GM19467 (cell line): ENCODE results near the gene DHX30.
"Not testable (repeated sequence)": the region's sequence is repeated elsewhere in the genome, so short reads cannot be mapped to it uniquely, and the experiment has no call there.

Source experiments
- ATAC-seq: cut with Tn5 transposase; IDR thresholded peaks from one replicate; pipeline ENCODE4 v1.9.1; 2021; ENCODE audit warnings: mild to moderate bottlenecking, moderate library complexity; ENCODE audit not compliant: unreplicated experiment

DHX30 gene

DNA sequence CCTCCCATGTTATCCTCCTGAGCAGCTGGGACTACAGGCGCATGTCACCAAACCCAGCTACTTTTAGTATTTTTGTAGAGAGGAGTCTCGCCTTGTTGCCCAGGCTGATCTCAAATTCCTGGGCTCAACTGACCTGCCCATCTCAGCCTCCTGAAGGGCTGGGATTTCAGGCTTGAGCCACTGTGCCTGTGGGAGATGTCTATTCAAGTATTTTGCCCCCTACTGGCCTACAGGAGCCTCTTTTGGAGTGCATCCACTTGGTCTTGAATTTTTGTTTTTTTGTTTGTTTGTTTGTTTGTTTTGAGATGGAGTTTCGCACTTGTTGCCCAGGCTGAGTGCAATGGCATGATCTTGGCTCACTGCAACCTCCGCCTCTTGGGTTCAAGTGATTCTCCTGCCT is 3.2 kb upstream of the DHX30 start:
- ATAC-seq: no peak

DNA sequence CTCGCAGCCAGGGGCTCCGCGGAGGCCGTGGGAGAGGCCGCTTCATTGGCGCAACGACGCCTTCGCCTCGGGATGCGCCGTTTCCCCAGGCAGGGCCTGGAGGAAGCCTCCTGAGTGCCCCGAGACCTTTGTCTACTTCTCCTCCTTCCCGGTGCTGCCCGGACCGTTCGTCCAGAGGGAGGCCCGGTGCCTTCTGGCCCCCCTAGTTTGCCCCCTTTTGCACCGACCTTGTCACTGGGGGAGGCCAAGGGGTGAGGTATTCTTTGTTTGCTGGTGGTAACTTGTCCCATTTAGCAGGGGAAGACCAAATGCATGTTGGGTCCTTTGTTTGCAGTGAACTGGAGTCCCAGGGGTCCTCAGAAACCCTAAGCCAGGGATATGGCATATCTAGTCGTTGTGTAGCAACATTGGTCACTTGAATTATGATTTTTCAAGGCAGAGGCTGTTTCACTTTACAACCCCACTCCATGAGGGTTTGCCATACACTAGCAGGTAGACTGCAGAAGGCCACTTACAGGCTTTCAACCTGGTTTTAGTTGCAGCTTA is 615 bp downstream of the DHX30 start:
- no peak for ATAC-seq

DNA sequence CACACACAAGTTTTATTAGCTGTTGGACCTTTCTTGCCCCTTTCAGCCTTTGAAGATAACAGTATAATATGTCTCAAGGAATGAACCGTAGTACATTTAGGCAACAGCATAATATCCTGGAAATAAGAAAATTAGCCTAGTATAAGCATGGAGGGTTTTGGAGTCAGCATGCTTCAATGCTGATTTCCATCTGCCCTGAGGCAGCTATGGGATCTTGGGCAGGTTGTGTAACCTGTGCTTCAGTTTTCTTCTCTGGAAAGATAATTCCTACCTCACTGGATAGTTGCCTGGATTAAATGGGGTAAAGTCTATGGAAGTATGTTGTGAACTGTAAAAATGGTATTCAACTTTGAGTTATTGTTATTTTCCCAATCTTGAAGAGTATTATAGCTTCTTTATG is 1.6 kb downstream of the DHX30 start:
- no peak for ATAC-seq

DNA sequence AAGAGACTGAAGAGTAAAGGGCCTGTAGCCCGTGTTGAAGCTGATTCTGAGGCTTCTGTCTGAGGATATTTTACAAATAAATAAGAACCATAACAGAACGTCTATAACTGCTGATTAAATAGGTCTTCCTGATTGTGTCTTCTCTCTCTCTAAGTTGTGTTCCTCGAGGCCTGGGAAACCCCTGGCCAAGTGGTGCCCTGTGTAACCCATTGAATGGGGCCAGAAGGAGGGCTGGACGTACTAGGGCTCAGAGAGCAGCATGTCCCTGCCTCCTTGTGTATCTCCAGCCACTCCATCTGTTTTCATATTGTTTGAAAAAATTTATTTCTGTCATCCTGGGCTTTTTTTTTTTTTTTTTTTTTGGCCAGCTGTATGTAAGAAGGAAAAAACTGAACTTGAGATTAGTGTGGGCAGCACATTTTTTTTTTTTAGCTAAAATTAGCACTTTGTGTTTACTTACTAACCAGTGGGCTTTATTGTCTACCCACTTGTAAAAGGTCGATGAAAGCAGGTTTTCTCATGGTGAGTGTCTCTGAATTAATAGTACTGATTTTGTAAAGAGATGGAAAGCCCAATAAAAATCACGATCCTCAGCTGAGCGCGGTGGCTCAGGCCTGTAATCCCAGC is 10.7 kb downstream of the DHX30 start:
- no peak for ATAC-seq

DNA sequence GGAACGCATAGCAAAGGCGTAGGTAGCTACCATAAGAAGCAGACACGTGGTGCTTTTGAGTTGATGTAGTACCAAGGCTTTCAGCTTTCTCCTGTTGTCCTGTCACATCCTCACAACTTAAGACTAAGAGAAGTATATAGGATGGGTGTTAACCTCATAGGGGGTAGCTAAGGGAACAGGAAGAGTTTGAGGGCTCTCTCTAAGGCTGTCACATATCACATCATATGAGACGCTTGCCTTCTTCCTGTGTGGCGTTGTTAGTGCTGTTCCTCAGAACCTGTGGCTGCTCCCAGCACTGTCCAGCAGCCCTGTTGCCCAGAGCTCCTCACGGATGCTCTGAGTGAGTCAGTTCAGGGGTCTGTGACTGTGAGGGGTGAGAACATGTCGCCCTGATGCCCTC is 14.7 kb downstream of the DHX30 start:
- ATAC-seq: no peak

DNA sequence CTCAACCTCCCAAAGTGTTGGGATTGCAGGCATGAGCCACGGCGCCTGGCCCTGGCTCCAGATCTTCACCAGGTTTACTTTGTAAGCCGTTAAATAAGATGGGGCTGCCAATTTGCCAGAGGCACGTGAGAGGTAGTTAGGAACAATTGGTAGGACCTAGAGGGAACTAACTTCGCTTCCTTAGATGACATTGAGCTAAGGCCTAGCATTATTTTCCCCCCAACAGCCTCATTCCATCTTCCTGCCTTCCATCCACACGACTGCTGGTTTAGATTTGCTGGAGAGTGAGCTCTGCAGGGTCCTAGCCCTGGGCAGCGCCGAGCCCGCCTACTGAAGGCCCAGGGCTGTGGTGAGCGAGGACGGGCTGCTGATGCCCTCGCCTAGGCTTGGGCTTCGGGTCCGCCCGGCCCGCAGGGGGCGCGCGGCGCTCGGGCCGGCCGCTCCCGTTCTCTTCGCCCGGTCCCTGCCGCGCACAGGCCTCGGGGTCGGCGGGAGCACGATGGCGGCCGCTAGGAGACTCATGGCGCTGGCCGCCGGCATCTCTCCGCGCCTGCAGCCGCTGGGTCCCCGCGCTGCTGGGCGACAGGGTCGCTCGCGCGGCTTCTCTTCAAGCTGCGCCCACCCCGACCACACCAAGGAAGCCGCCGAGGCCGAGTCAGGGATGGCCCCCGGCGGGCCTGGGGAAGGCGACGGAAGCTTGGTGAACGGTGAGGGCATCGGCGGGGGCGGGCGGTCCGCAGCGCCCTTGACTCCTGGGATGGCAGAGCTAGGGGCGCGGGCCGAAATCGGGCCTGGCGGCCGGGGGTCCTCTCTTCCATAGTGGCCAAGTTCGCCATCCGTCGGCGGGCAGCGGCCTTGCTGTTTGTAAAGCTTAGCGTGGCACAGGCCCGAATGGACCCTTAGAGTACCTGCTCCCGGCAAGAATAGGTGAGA is 21.9 kb downstream of the DHX30 start:
- ATAC-seq: peak; percentile 95

DNA sequence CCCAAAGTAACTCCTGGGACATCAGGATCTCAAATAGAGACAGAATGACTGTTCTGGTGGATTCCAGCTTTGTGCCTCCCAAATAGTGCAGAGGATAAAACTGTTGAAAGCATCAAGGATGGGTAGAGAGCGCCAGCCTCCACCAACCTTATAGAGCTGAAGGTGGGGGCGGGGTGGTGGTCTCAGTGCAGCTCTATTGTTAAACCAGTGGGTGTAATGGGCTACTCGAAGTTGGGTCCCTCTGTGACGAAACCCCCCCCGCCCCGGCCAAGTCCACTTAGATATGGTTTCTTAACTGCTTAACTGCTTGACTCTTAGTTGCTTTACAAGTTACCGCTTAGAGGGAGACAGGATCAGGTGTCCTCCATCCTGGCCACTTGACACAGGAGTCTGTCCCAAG is 22.7 kb downstream of the DHX30 start:
- ATAC-seq: no peak

DNA sequence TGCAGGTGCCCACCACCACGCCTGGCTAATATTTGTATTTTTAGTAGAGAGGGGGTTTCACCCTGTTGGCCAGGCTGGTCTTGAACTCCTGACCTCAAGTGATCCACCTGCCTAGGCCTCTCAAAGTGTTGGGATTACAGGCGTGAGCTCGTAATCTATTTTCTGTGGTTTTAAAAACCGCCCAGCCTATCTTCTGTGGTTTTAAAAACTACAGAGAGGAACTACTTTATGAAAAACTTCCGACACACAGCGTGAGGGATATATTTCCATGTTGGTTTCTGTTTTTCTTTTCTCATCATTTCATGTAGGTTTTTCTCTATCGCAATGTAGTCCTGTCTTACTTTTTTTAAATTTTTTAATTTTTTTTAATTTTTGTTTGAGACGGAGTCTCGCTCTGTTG is 26.5 kb downstream of the DHX30 start:
- ATAC-seq: not testable (repeated sequence)

DNA sequence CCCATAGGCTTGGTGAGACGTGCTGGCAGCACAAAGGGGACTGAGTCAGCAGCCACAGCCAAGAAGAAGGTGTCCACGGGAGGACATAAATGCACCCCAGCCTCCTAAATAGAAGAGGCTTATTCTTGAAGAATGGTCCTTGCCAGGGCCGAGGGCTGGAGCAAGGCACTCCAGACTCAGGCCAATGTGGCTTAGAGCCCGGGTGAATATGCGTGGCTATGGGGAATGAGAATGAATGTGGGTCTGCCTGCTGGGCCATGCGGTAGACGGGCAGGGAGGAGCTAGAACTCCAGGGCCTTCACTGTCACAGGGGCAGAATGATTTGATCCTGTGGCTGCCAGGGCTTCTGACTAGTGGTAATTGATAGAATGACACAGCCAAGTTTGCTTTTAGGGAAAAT is 34.0 kb downstream of the DHX30 start:
- ATAC-seq: no peak

DNA sequence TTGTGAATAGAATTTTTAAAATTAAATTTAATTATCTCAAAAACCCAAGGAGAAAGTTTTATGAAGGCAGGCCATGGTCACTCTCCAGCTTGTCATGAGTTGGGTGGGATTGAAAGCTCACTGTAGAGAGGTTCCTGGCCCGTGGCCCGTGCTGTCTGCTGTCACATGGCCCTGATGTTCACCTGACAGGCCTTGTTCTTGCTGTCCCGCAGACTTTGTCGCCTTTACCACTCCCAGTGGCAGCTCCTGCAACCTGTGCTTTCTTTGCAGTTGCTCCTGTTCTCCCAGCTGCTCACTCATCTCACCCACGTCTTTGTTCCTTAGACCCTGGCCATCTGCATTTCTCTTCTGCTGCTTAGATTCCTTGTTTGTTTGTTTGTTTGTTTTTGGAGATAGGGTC is 35.6 kb downstream of the DHX30 start:
- no peak for ATAC-seq

DNA sequence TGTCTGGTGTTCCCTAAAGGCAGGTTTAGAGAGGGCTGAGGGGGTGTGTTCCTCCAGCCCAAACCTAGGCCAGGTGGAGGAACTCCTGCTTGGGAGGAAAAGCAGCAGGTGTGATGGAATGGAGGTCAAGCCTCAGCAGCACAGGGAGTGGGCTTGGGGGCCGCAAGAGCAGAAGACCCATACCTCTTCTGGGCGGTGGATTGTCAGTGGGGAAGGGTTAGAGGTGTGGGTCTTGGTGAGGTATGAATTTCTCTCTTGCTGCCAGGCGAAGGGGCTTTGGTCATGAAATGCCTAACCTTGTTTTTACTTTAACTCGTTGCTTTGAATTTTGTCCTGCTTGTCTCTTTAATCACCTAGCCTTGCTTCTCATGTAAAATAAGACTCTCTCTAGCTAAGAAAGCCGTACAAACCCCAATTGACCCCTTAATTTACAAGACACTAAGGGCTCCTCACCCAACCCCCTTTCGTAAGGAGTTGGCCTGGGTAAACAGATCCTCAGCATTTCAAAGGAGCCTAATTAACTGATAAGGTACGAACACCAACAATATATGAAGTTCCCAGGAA is 38.9 kb downstream of the DHX30 start:
- no peak for ATAC-seq

DNA sequence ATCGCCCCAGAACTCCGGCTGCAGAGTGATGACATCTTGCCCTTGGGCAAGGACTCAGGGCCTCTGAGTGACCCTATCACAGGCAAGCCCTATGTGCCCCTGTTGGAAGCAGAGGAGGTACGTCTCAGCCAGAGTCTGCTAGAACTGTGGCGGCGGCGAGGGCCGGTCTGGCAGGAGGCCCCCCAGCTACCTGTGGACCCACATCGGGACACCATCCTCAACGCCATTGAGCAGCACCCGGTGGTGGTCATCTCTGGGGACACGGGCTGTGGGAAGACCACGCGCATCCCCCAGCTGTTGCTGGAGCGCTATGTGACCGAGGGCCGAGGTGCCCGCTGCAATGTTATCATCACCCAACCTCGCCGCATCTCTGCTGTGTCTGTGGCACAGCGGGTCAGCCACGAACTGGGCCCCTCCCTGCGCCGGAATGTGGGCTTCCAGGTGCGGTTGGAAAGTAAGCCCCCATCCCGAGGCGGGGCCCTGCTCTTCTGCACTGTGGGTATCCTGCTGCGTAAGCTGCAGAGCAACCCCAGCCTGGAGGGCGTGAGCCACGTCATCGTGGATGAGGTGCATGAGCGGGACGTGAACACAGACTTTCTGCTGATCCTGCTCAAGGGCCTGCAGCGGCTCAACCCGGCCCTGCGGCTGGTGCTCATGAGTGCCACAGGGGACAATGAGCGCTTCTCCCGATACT is 43.4 kb downstream of the DHX30 start:
- ATAC-seq: no peak

DNA sequence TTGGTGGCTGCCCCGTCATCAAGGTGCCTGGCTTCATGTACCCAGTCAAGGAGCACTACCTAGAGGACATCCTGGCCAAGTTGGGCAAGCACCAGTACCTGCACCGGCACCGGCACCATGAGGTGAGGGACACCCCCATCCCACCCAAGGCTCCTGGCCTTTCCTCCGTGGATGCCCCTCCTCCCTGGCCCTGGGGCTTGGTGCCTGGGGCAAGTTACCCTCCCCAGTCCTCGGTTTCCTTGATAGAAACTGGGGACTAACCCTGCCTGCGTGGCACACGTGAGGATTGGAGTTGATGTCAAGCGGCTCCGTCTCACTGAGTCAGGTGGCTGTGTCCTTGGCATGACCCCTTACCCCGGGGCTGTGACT is 43.9 kb downstream of the DHX30 start:
- no peak for ATAC-seq

DNA sequence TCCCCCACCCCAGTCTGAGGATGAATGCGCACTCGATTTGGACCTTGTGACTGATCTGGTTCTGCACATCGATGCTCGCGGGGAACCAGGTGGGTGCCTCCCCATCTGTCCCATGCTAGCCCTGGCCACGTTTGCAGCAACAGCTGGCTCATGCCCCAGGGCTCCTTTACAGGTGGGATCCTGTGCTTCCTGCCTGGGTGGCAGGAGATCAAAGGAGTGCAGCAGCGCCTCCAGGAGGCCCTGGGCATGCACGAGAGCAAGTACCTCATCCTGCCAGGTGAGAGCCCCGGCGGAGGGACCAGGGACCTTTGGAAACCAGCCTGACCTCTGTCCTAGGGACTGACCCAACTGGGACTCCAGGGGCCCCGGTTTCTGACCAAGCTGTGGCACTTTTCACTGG is 44.3 kb downstream of the DHX30 start:
- no peak for ATAC-seq

DNA sequence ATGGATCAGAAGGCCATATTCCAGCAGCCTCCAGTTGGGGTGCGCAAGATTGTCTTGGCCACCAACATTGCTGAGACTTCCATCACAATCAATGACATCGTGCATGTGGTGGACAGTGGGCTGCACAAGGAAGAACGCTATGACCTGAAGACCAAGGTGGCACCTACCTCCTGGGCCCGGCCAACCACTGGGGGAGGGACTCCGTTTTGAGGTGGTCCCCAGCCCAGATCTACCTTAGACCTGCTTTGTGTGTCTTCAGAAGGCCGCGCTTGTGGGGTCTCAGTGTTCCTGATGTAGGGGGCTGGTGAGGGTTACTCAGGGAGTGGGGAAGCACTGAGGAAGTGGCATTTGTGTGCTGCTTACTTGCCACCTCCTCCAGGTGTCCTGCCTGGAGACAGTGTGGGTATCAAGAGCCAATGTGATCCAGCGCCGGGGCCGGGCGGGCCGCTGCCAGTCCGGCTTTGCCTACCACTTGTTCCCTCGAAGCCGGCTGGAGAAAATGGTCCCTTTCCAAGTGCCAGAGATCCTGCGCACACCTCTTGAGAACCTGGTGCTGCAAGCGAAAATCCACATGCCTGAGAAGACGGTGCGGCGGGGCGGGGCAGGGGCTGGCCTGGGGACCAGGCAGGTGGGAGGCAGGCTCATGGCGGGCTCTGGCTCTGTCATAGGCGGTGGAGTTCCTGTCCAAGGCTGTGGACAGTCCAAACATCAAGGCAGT is 45.0 kb downstream of the DHX30 start:
- no peak for ATAC-seq

DNA sequence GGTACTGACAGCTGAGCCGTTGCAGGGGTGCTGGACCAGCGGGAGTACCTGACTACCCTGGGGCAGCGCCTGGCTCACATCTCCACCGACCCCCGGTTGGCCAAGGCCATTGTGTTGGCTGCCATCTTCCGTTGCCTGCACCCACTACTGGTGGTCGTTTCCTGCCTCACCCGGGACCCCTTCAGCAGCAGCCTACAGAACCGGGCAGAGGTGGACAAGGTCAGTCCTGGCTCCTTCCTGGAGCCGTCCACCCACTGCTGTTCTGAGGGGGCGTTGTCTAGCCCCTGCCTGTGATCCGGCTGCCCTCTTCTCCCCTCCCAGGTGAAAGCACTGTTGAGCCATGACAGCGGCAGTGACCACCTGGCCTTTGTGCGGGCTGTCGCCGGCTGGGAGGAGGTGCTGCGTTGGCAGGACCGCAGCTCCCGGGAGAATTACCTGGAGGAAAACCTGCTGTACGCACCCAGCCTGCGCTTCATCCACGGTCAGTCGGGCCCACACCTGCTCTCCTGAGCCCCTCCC is 45.7 kb downstream of the DHX30 start:
- ATAC-seq: no peak

DNA sequence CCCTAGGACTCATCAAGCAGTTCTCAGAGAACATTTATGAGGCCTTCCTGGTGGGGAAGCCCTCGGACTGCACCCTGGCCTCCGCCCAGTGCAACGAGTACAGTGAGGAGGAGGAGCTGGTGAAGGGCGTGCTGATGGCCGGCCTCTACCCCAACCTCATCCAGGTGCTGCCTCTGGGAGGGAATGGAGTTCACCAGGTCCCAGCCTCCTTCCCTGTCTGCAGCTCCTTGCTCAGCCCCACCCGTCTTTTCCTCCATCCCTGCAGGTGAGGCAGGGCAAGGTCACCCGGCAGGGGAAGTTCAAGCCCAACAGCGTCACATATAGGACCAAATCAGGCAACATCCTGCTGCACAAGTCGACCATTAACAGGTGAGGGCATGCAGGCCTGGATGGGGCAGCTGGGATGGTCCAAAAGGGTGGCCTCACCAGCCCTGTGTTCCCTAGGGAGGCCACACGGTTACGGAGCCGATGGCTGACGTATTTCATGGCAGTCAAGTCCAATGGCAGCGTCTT is 46.3 kb downstream of the DHX30 start:
- no peak for ATAC-seq

DNA sequence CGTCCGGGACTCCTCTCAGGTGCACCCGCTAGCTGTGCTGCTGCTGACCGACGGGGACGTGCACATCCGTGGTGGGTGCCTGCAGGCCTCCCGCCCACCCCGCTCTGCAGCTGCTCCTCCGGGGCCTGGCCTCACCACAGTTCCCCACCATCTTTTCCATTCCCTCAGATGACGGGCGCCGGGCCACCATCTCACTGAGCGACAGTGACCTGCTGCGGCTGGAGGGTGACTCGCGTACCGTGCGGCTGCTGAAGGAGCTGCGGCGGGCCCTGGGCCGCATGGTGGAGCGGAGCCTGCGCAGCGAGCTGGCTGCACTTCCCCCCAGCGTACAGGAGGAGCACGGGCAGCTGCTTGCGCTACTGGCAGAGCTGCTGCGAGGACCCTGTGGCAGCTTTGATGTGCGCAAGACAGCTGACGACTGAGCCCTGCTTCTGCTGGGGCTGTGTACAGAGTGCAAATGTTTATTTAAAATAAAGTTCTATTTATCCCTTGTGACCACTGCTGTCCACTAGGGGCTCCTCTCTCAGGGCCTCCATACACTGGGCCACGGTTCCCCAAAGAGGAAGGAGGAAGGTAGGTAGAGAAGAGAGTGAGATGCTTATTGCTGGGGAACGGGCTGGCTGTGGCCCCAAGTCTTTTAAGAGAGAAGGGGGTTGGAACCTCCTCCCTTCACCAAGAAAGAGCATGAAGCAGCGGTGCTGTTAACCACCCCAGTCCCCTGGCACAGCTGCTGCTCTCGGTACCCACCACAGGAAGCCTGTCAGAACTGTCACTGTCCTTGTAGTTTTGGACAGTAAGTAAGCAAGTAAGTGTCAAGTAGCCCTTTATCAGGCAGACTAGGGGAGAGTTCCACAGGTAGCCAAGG is 47.0 kb downstream of the DHX30 start:
- no peak for ATAC-seq
